Retinal pigment epithelial cell (primary cell): Measurements from ENCODE around the gene KANSL1L.

Source experiments
- DNase-seq: peaks from one replicate; pipeline ENCODE4 v3.0.0-alpha.2; 2010; ENCODE audit warnings: low read depth
- H3K4me3 ChIP-seq: 2 replicates; pipeline ENCODE4 v1.5.1; 2011; ENCODE audit warnings: mild to moderate bottlenecking, low read length, control low read depth, moderate library complexity
- CTCF ChIP-seq: conservative IDR thresholded peaks from 2 replicates; pipeline ENCODE4 v1.5.1; 2011; ENCODE audit warnings: low read depth, low read length, control low read depth, inconsistent platforms

KANSL1L gene

GRCh38 chr2:210199186-210199765, 28.1 kb upstream of the KANSL1L start:
- no peak overlapping the region for H3K4me3 ChIP-seq
- no peak for DNase-seq
- TF ChIP-seq CTCF, result peak; percentile 70

GRCh38 chr2:210198326-210198725, 27.1 kb upstream of the KANSL1L start:
- no peak for TF ChIP-seq CTCF
- no peak for DNase-seq
- H3K4me3 ChIP-seq, result no peak overlapping the region

GRCh38 chr2:210197720-210198119, 26.5 kb upstream of the KANSL1L start:
- no peak for DNase-seq
- no peak overlapping the region for H3K4me3 ChIP-seq
- no peak for TF ChIP-seq CTCF

GRCh38 chr2:210195101-210195852, 24.1 kb upstream of the KANSL1L start:
- TF ChIP-seq CTCF, result peak; percentile 68
- DNase-seq, result no peak
- peak overlapping the region; percentile 35 for H3K4me3 ChIP-seq

- no peak for DNase-seq
- no peak for TF ChIP-seq CTCF
- H3K4me3 ChIP-seq, result no peak overlapping the region
These were observed 19.1 kb upstream of the KANSL1L start for GRCh38 chr2:210190345-210190744.

GRCh38 chr2:210189452-210190138, 18.4 kb upstream of the KANSL1L start:
- no peak for TF ChIP-seq CTCF
- DNase-seq, result no peak
- no peak overlapping the region for H3K4me3 ChIP-seq

- no peak for TF ChIP-seq CTCF
- H3K4me3 ChIP-seq, result no peak overlapping the region
- no peak for DNase-seq
These were observed 17.5 kb upstream of the KANSL1L start for GRCh38 chr2:210188755-210189154.
